ENCODE measurements around the gene CCDC82.
A peak's percentile ranks its signal among the peaks of the same experiment; 100 is the strongest.

Gene CCDC82

DNA sequence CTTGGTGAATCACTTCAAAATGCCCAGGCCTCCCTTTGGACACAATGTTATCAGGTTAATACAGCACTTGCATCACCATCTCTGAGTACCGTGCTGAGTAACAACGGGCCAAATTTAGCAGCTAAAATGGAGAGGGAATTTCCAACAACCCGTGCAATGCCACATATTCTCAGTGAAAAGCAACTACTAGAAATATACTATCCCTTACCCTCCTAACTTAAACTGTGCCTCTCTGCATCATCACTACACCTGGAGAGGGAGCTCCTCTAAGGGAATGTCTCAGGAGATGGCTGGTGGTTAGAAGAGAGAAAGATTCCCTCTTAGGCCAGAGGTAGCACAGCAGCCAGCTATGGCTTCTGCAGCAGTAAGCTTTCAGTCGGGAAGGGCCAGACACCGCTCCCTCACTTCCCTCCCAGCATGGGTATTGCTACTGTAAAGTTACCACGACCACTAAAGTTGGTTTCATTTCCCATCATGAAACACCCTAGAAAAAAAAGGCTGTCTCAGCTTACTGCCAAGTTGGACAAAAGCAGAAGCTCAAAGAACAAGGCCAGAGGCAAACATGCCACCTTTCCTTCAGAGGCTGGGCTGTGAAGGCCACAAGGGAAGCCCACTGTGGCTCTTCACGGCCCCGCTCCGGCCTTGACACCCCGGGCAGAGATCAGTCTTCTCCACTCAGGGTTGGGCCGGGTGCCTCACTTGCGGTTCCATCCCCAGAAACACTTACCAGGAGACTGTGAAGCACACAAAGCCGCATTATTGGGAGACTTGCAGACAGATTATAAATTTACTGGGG, 50.6 kb downstream of the CCDC82 start:
- in situ Hi-C loops (cut with MboI; ENCODE audit: low sequenced_read_pairs, unreplicated experiment) = no loop called here
- TF ChIP-seq, protein P1, sequence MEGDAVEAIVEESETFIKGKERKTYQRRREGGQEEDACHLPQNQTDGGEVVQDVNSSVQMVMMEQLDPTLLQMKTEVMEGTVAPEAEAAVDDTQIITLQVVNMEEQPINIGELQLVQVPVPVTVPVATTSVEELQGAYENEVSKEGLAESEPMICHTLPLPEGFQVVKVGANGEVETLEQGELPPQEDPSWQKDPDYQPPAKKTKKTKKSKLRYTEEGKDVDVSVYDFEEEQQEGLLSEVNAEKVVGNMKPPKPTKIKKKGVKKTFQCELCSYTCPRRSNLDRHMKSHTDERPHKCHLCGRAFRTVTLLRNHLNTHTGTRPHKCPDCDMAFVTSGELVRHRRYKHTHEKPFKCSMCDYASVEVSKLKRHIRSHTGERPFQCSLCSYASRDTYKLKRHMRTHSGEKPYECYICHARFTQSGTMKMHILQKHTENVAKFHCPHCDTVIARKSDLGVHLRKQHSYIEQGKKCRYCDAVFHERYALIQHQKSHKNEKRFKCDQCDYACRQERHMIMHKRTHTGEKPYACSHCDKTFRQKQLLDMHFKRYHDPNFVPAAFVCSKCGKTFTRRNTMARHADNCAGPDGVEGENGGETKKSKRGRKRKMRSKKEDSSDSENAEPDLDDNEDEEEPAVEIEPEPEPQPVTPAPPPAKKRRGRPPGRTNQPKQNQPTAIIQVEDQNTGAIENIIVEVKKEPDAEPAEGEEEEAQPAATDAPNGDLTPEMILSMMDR (IDR thresholded peaks at IDR 0.05; ENCODE audit: borderline replicate concordance, control extremely low read depth, extremely low read depth, insufficient read depth, missing control alignments) = no peak
- peak; percentile 51 for DNase-seq (ENCODE audit: low spot score)

DNA sequence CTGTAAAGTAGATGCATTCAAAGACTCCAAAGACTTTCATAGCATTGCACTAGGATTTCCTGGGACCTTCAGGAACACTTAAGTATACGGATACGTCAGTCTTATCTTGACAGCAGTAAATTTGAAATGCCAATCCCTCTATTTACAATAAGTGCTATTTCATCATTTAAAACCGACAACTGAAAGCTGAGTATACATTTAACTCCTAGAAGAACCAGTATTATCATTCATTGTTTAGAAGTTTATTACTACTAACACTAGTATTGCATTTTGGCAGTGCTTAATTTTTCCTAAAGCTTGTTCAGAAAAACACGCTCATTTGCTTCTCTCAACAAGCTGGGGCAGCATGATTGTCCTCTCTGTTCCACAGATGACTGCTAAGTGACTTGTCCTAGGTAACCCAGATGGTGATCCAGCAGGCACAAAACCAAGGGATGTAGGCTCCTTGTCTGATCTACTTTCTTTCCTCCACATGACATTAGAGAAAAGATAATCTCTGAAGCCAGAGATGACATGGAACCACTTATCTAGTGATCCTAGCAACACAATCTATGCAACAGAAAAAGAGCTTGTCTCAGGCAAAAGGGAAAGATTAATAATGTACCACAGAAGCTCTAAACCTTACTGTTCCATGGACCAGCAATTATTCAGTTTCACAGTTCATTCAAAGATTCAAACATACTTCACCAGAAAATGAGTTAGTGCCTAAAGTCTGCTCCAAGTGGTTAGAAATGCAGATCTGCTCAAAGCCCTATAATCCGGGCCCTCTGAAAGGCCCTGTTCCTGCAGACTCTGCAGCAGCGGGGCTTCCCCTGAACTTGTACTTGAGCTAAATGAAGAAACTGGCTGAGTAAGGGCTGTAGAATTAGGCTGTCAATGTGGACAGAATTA, 51.9 kb downstream of the CCDC82 start:
- in situ Hi-C loops (cut with MboI; ENCODE audit: low sequenced_read_pairs, unreplicated experiment) = no loop called here
- peak; percentile 50 for DNase-seq (ENCODE audit: low spot score)
- TF ChIP-seq, protein P1 (IDR thresholded peaks at IDR 0.05; ENCODE audit: borderline replicate concordance, control extremely low read depth, extremely low read depth, insufficient read depth, missing control alignments) = no peak

DNA sequence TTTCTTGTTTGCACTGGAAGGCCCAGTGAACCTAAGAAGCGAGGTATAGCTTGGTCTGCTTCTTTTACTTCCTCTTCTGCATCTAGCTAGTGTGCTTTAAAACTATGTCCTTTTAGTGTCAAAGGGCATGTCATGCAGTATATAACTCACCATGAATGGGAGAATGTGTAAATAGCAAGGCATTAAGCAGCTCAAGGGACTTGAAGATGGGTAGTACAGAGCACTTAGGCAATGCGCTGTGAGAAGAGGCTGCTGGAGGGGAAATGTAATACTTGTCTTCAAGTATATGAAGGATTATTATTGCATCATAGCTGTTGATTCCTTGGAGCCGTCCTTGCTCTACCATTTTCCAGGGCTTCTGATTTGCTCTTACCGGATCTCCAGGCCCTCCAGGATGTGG, 54.3 kb downstream of the CCDC82 start:
- TF ChIP-seq, protein P1 (IDR thresholded peaks at IDR 0.05; ENCODE audit: borderline replicate concordance, control extremely low read depth, extremely low read depth, insufficient read depth, missing control alignments) = no peak
- no peak for DNase-seq (ENCODE audit: low spot score)
- in situ Hi-C loops (cut with MboI; ENCODE audit: low sequenced_read_pairs, unreplicated experiment) = no loop called here

DNA sequence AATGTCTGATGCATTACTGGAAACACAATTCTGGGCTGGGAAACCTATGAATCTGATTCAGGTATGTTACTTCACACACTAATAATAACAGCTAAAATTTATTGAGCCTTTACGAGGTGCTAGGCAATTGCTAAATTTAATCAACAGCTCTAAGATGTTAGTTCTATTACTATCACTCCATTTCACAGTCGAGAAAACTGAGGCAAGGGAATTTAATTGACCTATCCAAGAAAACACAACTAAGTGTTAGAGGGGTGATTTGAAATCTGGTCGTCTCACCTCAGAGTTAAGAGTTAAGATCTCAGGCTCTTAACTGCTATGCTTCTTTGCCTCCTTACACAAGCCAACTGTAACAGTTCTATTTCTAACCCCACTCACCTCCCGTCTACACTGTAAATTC, 55.5 kb downstream of the CCDC82 start:
- DNase-seq (ENCODE audit: low spot score) = no peak
- TF ChIP-seq, protein P1 (IDR thresholded peaks at IDR 0.05; ENCODE audit: borderline replicate concordance, control extremely low read depth, extremely low read depth, insufficient read depth, missing control alignments) = no peak
- in situ Hi-C loops (cut with MboI; ENCODE audit: low sequenced_read_pairs, unreplicated experiment) = no loop called here

DNA sequence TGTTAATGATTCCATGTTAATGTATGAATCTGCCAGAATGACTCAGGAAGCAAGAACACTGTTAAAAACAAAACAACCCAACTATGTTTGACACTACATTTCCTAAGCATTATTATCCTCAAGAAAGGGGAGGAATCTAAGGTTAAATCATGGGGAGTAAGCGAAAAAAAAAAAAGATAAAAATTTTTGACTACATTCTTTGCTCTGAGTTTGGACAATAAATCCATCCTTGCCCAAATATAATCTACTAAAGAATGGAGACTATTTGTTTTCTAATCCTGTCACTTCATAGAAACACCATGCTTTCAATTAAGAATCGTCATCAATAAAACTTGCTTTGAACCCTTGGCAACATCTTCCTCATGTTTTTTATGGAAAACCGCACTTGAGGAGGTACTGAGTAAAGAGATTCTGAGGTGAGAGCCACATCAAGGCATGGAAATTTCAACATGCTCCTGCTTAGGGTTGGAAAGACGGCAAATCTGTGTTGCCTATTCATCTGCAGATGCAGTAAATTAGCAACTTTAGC, 56.5 kb downstream of the CCDC82 start:
- DNase-seq (ENCODE audit: low spot score) = no peak
- in situ Hi-C loops (cut with MboI; ENCODE audit: low sequenced_read_pairs, unreplicated experiment) = no loop called here
- TF ChIP-seq, protein P1 (IDR thresholded peaks at IDR 0.05; ENCODE audit: borderline replicate concordance, control extremely low read depth, extremely low read depth, insufficient read depth, missing control alignments) = no peak

DNA sequence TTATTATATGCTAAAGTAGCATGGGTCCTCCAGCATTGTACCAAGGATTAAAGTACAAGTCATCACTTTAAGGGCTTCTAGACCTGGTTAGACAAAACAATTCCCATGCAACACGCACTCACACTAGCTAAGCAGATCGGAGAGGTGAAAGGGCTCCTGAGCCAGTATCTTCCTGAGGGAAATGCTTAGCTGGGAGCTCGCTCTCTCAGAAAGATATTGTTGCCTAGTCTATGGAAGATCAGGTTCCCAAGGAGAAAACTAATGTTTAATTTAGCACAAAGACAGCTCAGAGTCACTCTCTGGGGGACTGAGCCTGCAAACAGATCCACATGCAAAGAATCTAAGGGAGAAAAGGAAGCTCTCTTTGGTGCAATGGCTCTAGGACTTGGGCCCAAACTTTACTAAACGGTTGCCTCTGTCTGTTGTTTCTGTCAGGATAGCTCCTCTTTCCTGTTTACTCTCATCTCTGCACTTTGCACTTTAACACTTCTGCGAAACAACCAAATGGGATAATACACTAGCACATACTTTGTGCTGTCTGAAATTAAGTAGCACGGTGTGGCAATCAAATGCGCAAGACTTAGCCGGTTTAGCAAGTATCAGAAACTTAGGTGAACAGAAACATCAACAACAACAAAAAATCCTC, 57.5 kb downstream of the CCDC82 start:
- in situ Hi-C loops (cut with MboI; ENCODE audit: low sequenced_read_pairs, unreplicated experiment) = no loop called here
- no peak for DNase-seq (ENCODE audit: low spot score)
- TF ChIP-seq, protein P1 (IDR thresholded peaks at IDR 0.05; ENCODE audit: borderline replicate concordance, control extremely low read depth, extremely low read depth, insufficient read depth, missing control alignments) = no peak

Data from GM13976 (cell line).